SJSA1 (cell line): ENCODE measurements around the gene SPRY2. TPM values are rescaled to one million over a fixed set of nuclear protein-coding genes. Genes with fewer than 3 reads are reported as not detected.
A peak's percentile ranks its signal among the peaks of the same experiment; 100 is the strongest.
"Not testable (repeated sequence)": the region's sequence is repeated elsewhere in the genome, so short reads cannot be mapped to it uniquely, and the experiment has no call there.

Experiments
- DNase-seq, 2 experiments: peaks; one replicate each; pipeline ENCODE4 v3.0.0-alpha.2; 2015 to 2020; ENCODE audit warnings: low spot score in 2 of 2, low read depth in 1 of 2
- H3K27ac ChIP-seq: fragments of 250-450 bp; sonication (Bioruptor Pico); 2 replicates; pipeline ENCODE4 v1.5.1; 2020; ENCODE audit warnings: mild to moderate bottlenecking, moderate library complexity
- H3K27me3 ChIP-seq: fragments of 250-450 bp; sonication (Bioruptor Pico); replicated peaks from 2 replicates; pipeline ENCODE4 v1.5.1; 2020; ENCODE audit warnings: mild to moderate bottlenecking, moderate library complexity
- H3K36me3 ChIP-seq: fragments of 250-450 bp; sonication (Bioruptor Pico); 2 replicates; pipeline ENCODE4 v1.5.1; 2020; ENCODE audit warnings: mild to moderate bottlenecking
- H3K4me1 ChIP-seq: fragments of 250-450 bp; sonication (Bioruptor Pico); replicated peaks from 2 replicates; pipeline ENCODE4 v1.6.1; 2021; ENCODE audit warnings: mild to moderate bottlenecking
- H3K4me3 ChIP-seq: fragments of 250-450 bp; sonication (Bioruptor Pico); 2 replicates; pipeline ENCODE4 v1.5.1; 2020; ENCODE audit warnings: mild to moderate bottlenecking
- H3K9me3 ChIP-seq: fragments of 250-450 bp; sonication (Bioruptor Pico); replicated peaks from 2 replicates; pipeline ENCODE4 v1.5.1; 2020; ENCODE audit warnings: mild to moderate bottlenecking
- total RNA-seq: library from RNA; depleted of rRNA; stranded (reverse); fragments of >200 nt; shearing (Covaris generic); gene quantifications from 2 replicates; pipeline ENCODE4 v1.2.3, GENCODE V29; 2014

SPRY2 gene
- total RNA-seq, 1 experiment from 2014 or later, result 43.3 TPM

GRCh38 chr13:80363890-80364503 lies 23.1 kb upstream of the SPRY2 start:
- H3K4me3 ChIP-seq, result no peak overlapping the region
- peak in 1 of 2 experiments; percentile 80 for DNase-seq
- H3K4me1 ChIP-seq, result no peaks in the 10 kb centered on the region
- no peaks in the 10 kb centered on the region for H3K36me3 ChIP-seq
- H3K27me3 ChIP-seq, result no peaks in the 10 kb centered on the region
- no peaks in the 10 kb centered on the region for H3K9me3 ChIP-seq
- no peak overlapping the region for H3K27ac ChIP-seq

- no peak for DNase-seq
- Histone ChIP-seq H3K9me3 (no peaks in the 10 kb centered on the region), H3K36me3 (no peaks in the 10 kb centered on the region), H3K4me3 (no peak overlapping the region), H3K4me1 (no peaks in the 10 kb centered on the region), H3K27ac (no peak overlapping the region), H3K27me3 (no peaks in the 10 kb centered on the region)
Measured at GRCh38 chr13:80362481-80362880, 21.6 kb upstream of the SPRY2 start.

- peak in 1 of 2 experiments; percentile 56 for DNase-seq
- Histone ChIP-seq H3K4me1 (no peaks in the 10 kb centered on the region), H3K4me3 (no peak overlapping the region), H3K27ac (no peak overlapping the region), H3K36me3 (no peaks in the 10 kb centered on the region), H3K27me3 (no peaks in the 10 kb centered on the region), H3K9me3 (no peaks in the 10 kb centered on the region)
Measured at GRCh38 chr13:80361883-80362327, 21.0 kb upstream of the SPRY2 start.

GRCh38 chr13:80361298-80361697 lies 20.4 kb upstream of the SPRY2 start:
- no peaks in the 10 kb centered on the region for H3K4me1 ChIP-seq
- H3K36me3 ChIP-seq, result no peaks in the 10 kb centered on the region
- no peak overlapping the region for H3K4me3 ChIP-seq
- no peaks in the 10 kb centered on the region for H3K27me3 ChIP-seq
- H3K27ac ChIP-seq, result no peak overlapping the region
- no peaks in the 10 kb centered on the region for H3K9me3 ChIP-seq
- no peak for DNase-seq

- Histone ChIP-seq H3K27me3 (no peaks in the 10 kb centered on the region), H3K9me3 (no peaks in the 10 kb centered on the region), H3K4me3 (no peak overlapping the region), H3K36me3 (no peaks in the 10 kb centered on the region), H3K27ac (no peak overlapping the region), H3K4me1 (no peaks in the 10 kb centered on the region)
- DNase-seq, result no peak
Measured at GRCh38 chr13:80360453-80360800, 19.5 kb upstream of the SPRY2 start.

GRCh38 chr13:80359778-80360452 lies 19.0 kb upstream of the SPRY2 start:
- H3K27ac ChIP-seq, result no peak overlapping the region
- no peaks in the 10 kb centered on the region for H3K36me3 ChIP-seq
- no peaks in the 10 kb centered on the region for H3K9me3 ChIP-seq
- no peaks in the 10 kb centered on the region for H3K27me3 ChIP-seq
- DNase-seq, result peak in 1 of 2 experiments; percentile 47
- H3K4me3 ChIP-seq, result no peak overlapping the region
- H3K4me1 ChIP-seq, result no peaks in the 10 kb centered on the region

GRCh38 chr13:80359414-80359777 lies 18.5 kb upstream of the SPRY2 start:
- peak in 1 of 2 experiments; percentile 53 for DNase-seq
- H3K27ac ChIP-seq, result no peak overlapping the region
- no peaks in the 10 kb centered on the region for H3K27me3 ChIP-seq
- no peaks in the 10 kb centered on the region for H3K36me3 ChIP-seq
- H3K4me3 ChIP-seq, result no peak overlapping the region
- H3K9me3 ChIP-seq, result no peaks in the 10 kb centered on the region
- no peaks in the 10 kb centered on the region for H3K4me1 ChIP-seq

GRCh38 chr13:80355496-80356094 lies 14.7 kb upstream of the SPRY2 start:
- DNase-seq, H3K27me3 ChIP-seq, H3K27ac ChIP-seq, H3K36me3 ChIP-seq, H3K9me3 ChIP-seq, H3K4me3 ChIP-seq, H3K4me1 ChIP-seq: not testable (repeated sequence)

- no peaks in the 10 kb centered on the region; the same call in 1 of the 2 replicates for H3K36me3 ChIP-seq
- no peak for DNase-seq
- no peaks in the 10 kb centered on the region; the same call in 1 of the 2 replicates for H3K4me1 ChIP-seq
- H3K4me3 ChIP-seq, result no peak overlapping the region
- H3K27ac ChIP-seq, result no peak overlapping the region
- no peaks in the 10 kb centered on the region for H3K27me3 ChIP-seq
- H3K9me3 ChIP-seq, result no peaks in the 10 kb centered on the region
Measured at GRCh38 chr13:80348750-80349149, 7.8 kb upstream of the SPRY2 start.

GRCh38 chr13:80348314-80348713 lies 7.4 kb upstream of the SPRY2 start:
- H3K36me3 ChIP-seq, result no peaks in the 10 kb centered on the region; the same call in 1 of the 2 replicates
- DNase-seq, result no peak

GRCh38 chr13:80345771-80346510 lies 5.0 kb upstream of the SPRY2 start:
- H3K36me3 ChIP-seq, result no peaks in the 10 kb centered on the region; the same call in 1 of the 2 replicates
- no peak overlapping the region for H3K27ac ChIP-seq
- peaks cover 11% of the 10 kb centered on the region for H3K4me1 ChIP-seq
- no peaks in the 10 kb centered on the region for H3K9me3 ChIP-seq
- H3K27me3 ChIP-seq, result no peaks in the 10 kb centered on the region
- DNase-seq, result peak in 1 of 2 experiments; percentile 18
- H3K4me3 ChIP-seq, result no peak overlapping the region

More at GRCh38 chr13:80348314-80348713, 7.4 kb upstream of the SPRY2 start:
- Histone ChIP-seq H3K9me3 (no peaks in the 10 kb centered on the region), H3K27ac (no peak overlapping the region), H3K4me1 (no peaks in the 10 kb centered on the region; the same call in 1 of the 2 replicates), H3K4me3 (no peak overlapping the region), H3K27me3 (no peaks in the 10 kb centered on the region)

GRCh38 chr13:80344032-80344431 lies 3.1 kb upstream of the SPRY2 start:
- not testable (repeated sequence) for DNase-seq, H3K9me3 ChIP-seq, H3K4me3 ChIP-seq, H3K27ac ChIP-seq, H3K27me3 ChIP-seq
- Histone ChIP-seq H3K4me1 (peaks cover 11% of the 10 kb centered on the region), H3K36me3 (peaks cover 11% of the 10 kb centered on the region)

GRCh38 chr13:80342471-80343371 lies 1.8 kb upstream of the SPRY2 start:
- no peaks in the 10 kb centered on the region for H3K9me3 ChIP-seq

More at GRCh38 chr13:80342471-80343371, 1.8 kb upstream of the SPRY2 start:
- H3K27ac ChIP-seq, result peak overlapping the region; percentile 7; the same call in 1 of the 2 replicates
- H3K36me3 ChIP-seq, result peaks cover 24% of the 10 kb centered on the region
- peak; percentile 93 to 96 for DNase-seq
- H3K4me1 ChIP-seq, result peaks cover 21% of the 10 kb centered on the region
- peak overlapping the region; percentile 30 for H3K4me3 ChIP-seq
- H3K27me3 ChIP-seq, result no peaks in the 10 kb centered on the region
